ENCODE measurements around the gene RHOU.

GRCh38 chr1:228737601-228738041 lies 2.3 kb downstream of the RHOU start:
- TF ChIP-seq FOXM1 (IDR thresholded peaks at IDR 0.05; ENCODE audit: low read depth, low read length) (no peak), CTCF (IDR thresholded peaks at IDR 0.05 in 2 of 3, conservative IDR thresholded peaks at IDR 0.05 in 1 of 3; ENCODE audit: control insufficient read depth in 2 of 3, extremely low read depth in 1 of 3, insufficient read depth in 1 of 3, low read depth in 3 of 3, low read length in 3 of 3) (no peak), ATF3 (IDR thresholded peaks at IDR 0.05; ENCODE audit: borderline replicate concordance, extremely low read depth, low read depth, low read length) (no peak), PRDM15 (CRISPR knock-in tag; IDR thresholded peaks at IDR 0.05) (no peak), CREB1 (IDR thresholded peaks at IDR 0.05; ENCODE audit: low read depth) (no peak), MAX (IDR thresholded peaks at IDR 0.05; ENCODE audit: low read depth, low read length) (no peak), PAX5 (IDR thresholded peaks at IDR 0.05; ENCODE audit: borderline replicate concordance, low read depth, low read length) (no peak), REST (IDR thresholded peaks at IDR 0.05; ENCODE audit: low read depth, low read length) (no peak), HDAC2 (IDR thresholded peaks at IDR 0.05) (no peak), EZH2 (IDR thresholded peaks at IDR 0.05; ENCODE audit: borderline replicate concordance, control insufficient read depth, low read depth, low read length) (no peak), SMC3 (IDR thresholded peaks at IDR 0.05; ENCODE audit: borderline replicate concordance, low read length) (no peak), POLR2A (IDR thresholded peaks at IDR 0.05; ENCODE audit: low read depth, low read length) (no peak), SPI1 (IDR thresholded peaks at IDR 0.05; ENCODE audit: borderline replicate concordance, insufficient read depth, low read depth, low read length) (no peak), SIN3A (IDR thresholded peaks at IDR 0.05; ENCODE audit: low read depth, low read length) (no peak)

Data from GM12878 (cell line).